Skin of body (tissue), 2 donors: ENCODE measurements around the gene RGSL1. TPM values are rescaled to one million over a fixed set of nuclear protein-coding genes. Genes with fewer than 3 reads are reported as not detected.

Source experiments
- DNase-seq: peaks from one replicate; lab custom pipeline; 2025; lab: John Stamatoyannopoulos, UW
- total RNA-seq: library from RNA; depleted of rRNA; stranded (reverse); fragments of >200 nt; gene quantifications from one replicate; pipeline ENCODE4 v1.2.3, GENCODE V29; 2014

Gene RGSL1
- not detected for total RNA-seq

- no peak for DNase-seq
Measured at GRCh38 chr1:182450087-182450486, at the start of gene RGSL1. Gene RGSL1 (plus strand): TSS chr1:182450146. CDS start chr1:182450166, 20 bp downstream.

DNA sequence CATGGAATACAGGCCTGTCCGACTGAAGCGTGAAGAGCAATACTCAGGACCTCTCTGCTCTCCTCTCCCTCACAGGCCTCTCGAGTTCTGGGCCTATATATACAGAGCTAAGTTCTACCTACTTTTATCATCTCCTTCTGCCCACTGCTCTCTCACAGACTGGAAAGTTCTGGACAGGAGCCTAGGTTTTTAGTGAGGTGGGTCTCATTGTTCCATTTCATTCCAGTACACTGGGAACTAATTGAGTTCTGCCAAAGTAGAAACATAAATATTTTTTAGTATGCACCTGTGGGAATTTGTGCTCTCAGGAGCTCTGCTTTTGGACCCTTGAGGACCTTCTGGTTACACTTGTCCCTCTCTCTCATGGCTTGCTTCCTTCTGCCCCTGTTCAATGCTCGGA is 49.4 kb upstream of the RGSL1 start, which contains the start of gene TEDDM1:
TSS of gene TEDDM1 (minus strand) at position 101 of the 400 bp plus-strand sequence. CDS start 182 bp downstream, outside the sequence.
- no peak for DNase-seq

GRCh38 chr1:182404781-182405180 is 45.2 kb upstream of the RGSL1 start:
- no peak for DNase-seq

DNA sequence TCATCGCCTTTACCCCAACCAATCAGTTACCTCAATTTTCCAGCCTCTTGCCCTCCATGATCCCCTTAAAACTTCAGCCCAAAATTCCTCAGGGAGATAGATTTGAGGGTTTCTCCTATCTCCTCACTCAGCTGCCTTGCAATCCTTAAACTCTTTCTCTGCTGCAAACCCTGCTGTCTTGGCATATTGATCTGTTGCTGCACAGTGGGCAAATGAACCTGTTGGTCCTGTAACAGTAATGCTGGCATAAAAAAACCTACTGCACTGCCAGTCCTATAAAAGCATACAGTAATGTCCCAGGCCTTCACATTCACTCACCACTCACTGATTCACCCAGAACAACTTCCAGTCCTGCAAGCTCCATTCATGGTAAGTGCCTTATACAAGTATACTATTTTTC is 44.4 kb upstream of the RGSL1 start:
- DNase-seq = no peak

GRCh38 chr1:182406012-182406411 is 43.9 kb upstream of the RGSL1 start:
- DNase-seq = no peak

DNA sequence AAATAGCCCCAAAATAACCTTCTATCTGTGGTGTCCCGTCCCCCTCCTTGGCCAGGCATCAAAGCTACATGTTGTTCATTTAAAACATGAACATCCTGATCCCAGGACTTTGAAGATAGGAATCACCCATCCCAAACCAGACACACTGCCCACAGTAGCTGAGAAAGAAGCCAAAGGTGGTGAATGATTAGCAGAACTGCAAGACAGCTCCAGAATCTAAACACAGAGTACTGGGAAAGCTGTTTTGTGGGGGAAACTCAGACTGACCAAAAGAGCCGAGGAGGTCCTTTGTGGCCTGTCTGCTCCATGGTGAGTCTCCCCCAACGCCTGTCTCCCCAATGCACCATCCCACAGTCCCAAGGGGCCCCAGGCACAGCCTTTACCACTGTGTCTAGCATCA is 42.2 kb upstream of the RGSL1 start:
- DNase-seq = no peak

- DNase-seq = no peak
Measured at GRCh38 chr1:182408435-182409075, 41.4 kb upstream of the RGSL1 start.

- no peak for DNase-seq
Measured at GRCh38 chr1:182410138-182410537, 39.8 kb upstream of the RGSL1 start.

GRCh38 chr1:182410620-182411273 is 39.2 kb upstream of the RGSL1 start:
- DNase-seq = no peak

DNA sequence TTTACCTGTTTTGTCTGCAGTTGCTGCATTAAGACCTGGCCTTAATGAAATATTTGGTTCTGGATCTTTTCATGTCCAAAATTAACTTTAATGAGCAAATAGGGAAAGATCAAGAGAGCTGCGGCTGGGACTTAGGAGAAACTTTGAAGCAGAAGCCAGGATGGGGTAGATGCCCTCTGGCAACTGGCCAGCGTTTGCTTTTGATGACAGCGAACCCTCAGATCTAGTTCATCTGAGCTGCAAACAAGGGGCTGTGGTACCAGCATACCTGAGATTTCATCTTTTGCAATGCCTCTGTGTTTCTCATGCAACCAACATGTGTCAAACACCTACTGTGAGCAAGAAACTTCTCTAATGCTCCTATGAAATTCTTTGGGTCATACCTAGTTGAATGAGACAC is 36.5 kb upstream of the RGSL1 start:
- no peak for DNase-seq

DNA sequence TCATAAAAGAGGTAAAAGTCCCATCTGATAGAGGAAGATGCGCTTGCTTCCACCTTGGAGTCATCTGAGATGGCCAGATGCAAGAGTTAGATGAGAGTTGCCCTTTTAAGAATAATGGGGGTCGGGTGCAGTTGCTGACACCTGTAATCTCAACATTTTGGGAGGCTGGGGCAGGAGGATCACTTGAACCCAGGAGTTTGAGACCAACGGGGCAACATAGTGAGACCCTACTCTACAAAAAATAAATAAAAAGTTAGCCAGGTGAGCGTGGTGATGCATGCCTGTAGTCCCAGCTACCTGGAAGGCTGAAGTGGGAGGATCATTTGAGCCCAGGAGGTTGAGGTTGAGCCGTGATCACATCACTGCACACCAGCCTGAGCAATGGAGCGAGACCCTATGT is 36.0 kb upstream of the RGSL1 start:
- DNase-seq = no peak

GRCh38 chr1:182415789-182416188 is 34.2 kb upstream of the RGSL1 start:
- DNase-seq = no peak

DNA sequence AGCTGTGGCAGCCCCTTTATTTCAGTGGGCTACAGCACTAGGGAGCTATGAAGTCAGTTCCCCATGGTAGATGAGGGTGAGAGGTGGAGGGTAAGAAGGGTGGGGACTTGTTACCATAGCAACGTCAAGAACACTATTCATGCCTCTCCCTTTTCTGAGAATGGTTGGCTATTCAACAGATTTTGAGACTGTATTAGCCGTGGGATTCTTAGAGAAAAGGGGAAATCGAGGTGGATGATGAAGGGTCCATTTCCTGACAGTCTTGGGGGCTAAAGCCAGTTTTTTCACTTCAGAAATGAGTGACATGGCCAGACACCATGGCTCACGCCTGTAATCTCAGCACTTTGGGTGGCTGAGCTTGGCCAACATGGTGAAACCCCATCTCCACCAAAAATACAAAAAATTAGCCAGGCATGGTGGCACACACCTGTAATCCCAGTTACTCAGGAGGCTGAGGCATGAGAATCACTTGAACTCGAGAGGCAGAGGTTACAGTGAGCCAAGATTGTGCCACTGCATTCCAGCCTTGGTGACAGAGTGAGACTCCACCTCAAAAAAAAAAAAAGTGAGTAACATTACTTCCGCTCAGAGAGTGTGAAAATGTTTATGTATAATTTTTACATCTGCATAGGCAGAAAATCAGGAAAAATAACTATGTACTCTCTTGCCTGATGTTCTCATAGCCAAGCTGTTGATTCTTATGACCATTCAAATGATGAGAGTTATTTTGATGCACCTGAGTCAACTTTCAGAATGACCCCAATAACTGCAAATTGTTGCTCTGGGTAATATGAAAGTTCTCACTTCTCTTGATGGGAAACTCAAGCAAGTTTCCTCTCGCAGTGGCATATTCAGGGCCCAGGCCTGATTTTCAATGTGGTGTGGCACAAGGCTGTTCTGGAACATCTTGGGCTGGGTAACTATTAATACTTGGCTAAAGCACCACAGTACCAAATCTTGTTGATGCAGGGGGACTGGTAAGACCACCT is 23.2 kb upstream of the RGSL1 start:
- DNase-seq = no peak

- no peak for DNase-seq
Measured at GRCh38 chr1:182428043-182428442, 21.9 kb upstream of the RGSL1 start.

- DNase-seq = no peak
Measured at GRCh38 chr1:182430263-182431068, 19.5 kb upstream of the RGSL1 start.

DNA sequence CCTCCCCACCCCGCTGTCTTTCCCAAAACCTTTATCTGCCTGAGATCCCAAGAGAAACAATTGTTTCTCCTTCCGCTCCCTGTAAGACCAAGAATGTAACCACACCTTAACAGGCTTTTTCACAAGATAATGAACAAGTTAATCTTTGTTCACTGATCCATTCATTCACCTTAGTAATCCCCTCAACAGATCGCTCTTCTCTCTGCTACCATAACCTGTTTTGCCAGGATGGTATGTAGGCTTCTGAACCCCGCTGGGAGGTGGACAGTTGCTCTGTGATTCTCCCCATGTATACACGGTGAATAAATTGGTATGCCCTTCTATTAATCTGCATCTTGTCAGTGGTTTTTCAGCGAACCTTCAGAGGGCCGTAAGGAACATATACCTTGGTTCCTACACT is 18.7 kb upstream of the RGSL1 start:
- DNase-seq = no peak

DNA sequence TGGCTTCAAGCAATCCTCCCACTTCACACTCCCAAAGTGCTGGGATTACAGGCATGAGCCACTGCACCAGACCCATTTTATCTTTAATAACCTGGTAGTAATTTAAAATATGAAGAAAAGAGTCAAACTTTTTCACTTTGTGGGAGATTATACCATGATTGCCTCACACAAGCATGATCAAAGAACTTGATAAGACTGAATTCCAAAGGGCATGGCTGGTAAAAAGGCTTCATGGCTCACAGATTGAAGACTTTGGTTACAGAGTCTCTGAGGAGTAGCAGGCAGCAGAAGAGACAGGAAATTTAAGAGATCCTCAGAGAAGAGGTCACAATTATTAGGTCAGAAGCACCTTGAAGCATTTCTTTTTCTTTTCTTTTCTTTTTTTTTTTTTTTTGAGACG is 16.4 kb upstream of the RGSL1 start:
- no peak for DNase-seq

DNA sequence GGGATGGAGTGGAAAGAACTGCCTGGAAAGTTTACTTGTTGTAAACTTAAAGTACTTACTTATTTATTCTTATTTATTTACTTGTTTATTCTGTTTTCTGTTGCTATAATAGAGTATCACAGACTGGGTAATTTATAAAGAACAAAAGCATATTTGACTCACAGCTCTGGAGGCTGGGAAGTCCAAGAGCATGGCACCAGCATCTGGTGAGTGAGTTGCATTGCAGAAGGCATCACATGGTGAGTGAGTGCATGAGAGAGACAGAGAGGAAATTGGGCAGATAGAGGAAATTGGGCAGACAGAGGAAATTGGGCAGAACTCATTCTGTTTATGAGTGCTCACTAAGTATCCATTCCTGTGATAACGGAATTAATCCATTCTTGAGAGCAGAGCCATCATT is 11.6 kb upstream of the RGSL1 start:
- DNase-seq = no peak

- DNase-seq = no peak
Measured at GRCh38 chr1:182441719-182442118, 8.2 kb upstream of the RGSL1 start.

DNA sequence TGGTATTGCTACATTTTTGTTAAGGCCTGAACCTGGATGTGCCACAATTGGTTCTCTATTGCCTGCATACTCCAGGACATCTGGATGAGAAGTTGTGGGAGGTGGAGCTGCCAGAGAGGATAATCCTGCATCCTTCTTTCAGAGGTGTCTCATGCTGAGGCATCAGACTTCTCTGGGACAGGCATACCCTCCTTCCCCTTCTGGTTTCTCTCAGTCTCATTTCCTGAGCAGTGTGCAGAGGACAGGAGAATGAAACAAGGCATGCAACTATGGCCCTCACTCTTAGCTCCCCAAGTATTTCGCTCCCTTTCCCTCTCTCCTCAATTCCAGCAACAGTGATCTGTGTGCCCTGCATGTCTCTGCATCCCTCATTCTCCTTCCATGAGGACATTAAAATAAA is 7.6 kb upstream of the RGSL1 start:
- no peak for DNase-seq

DNA sequence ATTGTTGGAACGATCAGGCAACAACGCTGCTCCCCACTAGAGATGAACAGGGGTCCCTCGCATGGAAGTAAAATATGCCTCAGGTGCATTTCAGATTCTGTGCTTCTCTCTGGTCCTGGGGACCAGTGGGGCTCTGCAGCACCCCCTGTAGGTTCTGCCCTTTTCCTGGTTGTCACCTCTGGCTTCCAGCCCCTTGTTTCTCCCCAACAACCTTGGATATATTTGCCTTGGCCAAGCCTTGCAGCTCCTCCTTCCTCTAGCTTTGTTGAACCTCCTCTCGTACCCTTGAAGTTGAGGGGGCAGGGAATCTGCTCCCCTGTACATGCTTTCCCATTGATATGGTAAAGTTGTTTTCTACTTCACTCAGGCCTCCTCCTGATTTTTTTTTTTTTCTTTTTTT is 5.4 kb upstream of the RGSL1 start:
- DNase-seq = no peak
